GM21423 (cell line): ENCODE results near the gene SLCO2A1.

Experiments used
- ATAC-seq: cut with Tn5 transposase; IDR thresholded peaks from one replicate; pipeline ENCODE4 v1.9.1; 2021; ENCODE audit warnings: mild to moderate bottlenecking, moderate library complexity; ENCODE audit not compliant: unreplicated experiment

The SLCO2A1 gene

DNA sequence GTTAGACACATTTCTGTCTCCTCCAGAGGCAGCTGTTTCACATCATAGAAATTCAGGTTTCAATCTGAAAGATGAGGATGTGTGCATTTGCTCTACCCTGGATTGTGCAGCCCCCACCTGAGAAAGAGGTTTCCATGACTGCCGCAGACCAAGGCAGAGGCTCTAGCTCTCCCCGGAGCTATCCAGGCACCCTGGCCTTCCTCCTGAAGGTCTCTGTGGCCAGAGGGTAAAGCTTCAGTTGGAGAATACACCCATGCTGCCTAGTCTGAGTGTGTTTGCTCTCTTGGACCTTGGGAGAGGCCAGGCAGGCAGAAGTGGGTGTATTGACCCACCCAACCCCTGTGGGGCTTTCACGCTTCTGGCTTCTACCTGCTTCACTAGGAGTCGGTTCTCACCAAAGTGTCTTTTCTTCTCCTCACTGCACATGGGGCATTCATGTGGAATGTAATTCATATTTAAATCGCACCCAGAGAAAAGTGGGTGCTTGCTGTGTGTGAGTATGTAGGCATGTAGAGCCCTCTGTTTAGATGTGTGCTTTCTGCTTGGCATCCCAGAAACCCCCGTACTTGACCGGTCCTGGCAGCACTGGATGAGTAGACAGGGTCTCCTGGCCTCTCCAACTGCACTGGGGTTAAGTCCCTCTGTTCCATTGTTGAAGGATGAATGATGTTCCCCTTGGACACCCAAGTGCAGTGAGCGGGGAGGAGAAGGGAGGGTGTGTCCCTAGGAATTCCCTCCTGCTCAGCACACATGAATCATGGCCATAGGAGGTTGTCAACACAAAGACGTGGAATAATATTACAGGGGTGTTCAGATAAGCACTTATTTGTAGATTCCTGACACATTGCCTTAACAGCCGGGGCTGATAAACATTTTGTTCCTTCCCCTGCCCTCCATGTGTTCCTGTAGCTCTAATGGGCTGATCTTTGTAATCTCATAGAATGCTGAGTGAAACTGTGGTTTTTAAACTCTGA, 113.8 kb downstream of the SLCO2A1 start:
- ATAC-seq, result no peak

GRCh38 chr3:133914839-133915600, 114.7 kb downstream of the SLCO2A1 start:
- no peak for ATAC-seq

- no peak for ATAC-seq
These were observed 119.3 kb downstream of the SLCO2A1 start for GRCh38 chr3:133910422-133910821.

DNA sequence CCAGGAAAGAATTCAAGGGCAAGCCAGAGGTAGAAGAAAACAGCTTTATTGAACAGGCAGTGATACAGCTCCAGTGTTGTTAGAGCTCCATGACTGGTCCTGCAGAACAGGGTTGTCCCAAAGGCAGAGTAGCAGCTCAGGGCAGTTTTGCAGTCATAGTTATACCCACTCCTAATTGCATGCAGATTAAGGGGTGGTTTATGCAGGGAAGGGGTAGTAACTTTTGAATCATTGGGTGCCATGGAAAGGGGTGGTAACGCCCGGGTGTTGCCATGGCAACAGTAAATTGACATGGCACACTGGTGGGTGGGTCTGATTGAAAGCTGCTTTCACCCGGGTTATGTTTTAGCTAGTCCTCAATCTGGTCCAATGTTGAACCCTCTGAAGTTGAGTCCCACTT, 124.3 kb downstream of the SLCO2A1 start:
- no peak for ATAC-seq

DNA sequence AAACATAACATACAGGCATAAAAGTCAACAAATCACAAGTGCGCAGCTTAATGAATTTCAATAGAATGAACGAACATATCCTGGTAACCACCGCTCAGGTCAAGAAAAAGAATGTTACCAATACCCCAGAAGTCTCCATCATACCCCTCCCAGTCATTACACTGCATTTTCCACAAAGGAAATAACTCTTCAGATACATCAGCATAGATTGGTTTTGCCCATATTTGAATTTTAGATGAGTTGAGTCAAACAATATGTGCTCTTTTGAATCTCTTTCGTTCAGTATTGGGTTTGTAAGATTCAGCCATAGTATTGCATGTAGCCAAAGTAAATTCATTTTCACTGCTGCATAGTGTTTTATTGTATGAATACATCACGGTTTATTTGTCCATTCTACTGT, 127.9 kb downstream of the SLCO2A1 start:
- no peak for ATAC-seq

GRCh38 chr3:133901083-133901482, 128.6 kb downstream of the SLCO2A1 start:
- no peak for ATAC-seq

DNA sequence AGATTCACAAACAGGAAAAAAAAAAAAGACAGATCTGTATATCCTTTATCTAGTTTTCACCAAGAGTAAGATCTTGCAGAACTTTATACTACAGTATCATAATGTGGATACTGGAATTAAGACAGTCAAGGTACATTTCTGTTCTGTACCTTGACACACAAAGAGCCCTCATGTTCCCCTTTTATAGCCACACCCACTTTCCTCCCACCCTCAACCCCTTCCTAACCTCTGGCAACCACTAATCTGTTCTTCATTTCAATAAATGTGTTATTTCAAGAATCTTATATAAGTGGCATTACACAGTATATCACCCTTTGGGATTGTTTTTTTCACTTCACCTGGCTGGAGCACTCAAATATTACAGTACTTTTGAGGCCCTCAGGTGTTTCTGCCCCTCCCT, 130.4 kb downstream of the SLCO2A1 start:
- no peak for ATAC-seq

- ATAC-seq, result no peak
These were observed 132.2 kb downstream of the SLCO2A1 start for GRCh38 chr3:133897547-133897946.

GRCh38 chr3:133896002-133896761, 133.5 kb downstream of the SLCO2A1 start:
- ATAC-seq, result no peak

- no peak for ATAC-seq
These were observed 134.3 kb downstream of the SLCO2A1 start, which contains the start of gene RAB6B for GRCh38 chr3:133895208-133896001. TSS of gene RAB6B (minus strand) at chr3:133895882. CDS start at chr3:133895466, 416 bp downstream.

DNA sequence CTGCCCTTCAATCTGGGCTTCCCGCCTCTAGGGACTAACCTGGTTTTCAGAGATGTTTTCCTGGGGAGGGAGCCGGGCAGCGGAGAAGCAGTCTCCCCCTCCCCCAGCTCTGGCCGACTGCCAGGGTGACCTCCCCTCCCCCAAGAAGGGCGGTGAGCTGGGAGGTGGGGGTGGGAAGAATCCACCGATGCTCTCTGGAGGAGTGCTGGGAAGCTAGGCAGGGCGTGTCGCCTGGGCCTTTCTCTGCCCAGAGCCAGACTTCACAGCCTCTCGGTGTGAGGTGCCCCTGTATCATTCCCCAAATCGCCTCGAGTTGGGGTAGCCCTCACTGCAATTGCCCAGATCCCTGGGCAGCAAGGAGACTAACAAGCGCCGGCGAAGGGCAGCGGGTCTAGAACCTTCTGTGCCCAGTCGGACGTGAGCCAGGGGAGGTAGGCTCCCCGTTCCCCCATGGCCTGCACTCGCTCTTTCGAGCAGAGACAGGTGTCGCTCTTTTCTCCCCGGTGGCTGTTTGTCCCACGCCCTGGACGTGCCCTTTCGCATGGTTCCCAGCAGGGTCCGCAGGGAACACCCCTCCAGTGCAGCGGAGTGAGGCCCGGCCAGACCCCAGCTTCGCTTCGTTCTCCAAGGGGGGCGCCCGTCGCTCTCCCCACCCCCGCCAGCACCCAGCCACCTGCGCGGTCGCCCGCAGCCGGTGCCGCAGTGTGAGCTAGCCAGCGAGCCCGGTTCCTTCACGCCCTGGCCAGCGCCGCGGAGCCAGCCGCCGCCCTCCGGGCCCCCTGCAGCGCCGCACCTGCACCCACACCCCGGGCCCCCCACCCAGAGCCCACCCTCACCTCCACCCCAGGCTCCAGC, 135.1 kb downstream of the SLCO2A1 start:
- no peak for ATAC-seq

DNA sequence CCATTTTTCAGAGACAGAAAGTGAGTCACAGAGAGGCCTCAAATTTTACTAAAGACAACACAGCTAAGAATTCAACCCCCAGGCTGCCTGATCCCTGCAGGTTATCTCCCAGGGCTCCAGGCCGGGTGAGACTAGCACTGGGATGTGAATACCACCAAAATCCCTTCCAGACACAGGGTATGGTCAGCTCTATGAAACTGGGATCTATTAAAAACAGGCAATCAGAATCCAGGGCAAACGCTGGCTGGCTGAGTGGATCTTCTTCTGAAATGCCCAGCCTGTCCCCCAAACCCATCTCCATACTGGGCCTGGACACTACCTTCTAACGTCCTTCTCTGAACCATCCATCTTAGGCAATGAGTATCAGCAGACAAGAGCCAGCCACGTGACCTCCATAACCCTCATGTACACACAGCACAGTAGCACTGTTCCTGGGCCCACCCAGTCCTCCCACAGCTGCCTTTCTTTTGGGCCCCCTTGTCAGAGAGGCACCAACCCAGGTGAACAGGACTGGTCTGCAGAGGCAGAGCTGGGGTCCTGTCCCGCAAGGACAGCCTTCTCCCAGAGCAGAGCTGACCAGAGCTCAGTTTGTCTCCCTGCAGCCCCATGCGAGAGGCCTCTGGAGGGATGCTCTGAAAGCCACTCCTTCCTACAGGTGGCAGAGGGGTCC, 135.9 kb downstream of the SLCO2A1 start:
- no peak for ATAC-seq

GRCh38 chr3:133892541-133893231, 137.0 kb downstream of the SLCO2A1 start:
- no peak for ATAC-seq

DNA sequence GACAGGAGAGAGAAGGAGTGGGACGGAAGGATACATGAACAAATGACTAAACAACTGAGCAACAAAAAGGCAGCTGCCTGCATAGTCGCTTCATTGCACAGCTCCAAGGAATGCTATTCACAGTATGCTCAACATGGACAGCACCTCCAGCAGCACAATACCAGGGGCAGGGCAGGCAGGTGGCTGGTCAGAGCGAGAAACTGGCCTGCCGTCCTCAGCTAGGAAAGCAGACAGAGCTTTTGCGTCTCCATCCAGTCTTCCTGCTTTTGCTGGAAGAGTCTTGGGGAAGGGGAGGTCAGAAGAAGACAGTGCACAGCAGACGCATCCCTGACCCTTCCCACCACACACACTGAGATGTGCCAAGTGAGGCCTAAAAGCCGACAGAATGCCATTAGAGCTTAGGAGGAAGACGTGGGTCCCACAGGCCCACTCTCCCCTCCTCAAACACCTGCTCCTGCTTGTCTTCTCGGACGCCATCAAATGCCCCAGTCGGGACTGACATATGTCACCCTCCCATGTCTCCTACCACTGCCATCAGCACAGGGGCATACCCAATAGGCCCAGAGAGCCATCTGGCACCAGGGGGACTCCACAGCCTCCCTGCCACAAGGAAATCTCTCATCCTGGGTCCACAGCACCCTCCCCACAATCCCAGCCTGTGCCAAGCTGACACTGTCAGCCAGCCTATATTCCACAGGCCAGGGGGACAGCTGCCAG, 137.9 kb downstream of the SLCO2A1 start:
- no peak for ATAC-seq

- no peak for ATAC-seq
These were observed 138.6 kb downstream of the SLCO2A1 start for GRCh38 chr3:133890972-133891644.

GRCh38 chr3:133890037-133890436, 139.7 kb downstream of the SLCO2A1 start:
- no peak for ATAC-seq

DNA sequence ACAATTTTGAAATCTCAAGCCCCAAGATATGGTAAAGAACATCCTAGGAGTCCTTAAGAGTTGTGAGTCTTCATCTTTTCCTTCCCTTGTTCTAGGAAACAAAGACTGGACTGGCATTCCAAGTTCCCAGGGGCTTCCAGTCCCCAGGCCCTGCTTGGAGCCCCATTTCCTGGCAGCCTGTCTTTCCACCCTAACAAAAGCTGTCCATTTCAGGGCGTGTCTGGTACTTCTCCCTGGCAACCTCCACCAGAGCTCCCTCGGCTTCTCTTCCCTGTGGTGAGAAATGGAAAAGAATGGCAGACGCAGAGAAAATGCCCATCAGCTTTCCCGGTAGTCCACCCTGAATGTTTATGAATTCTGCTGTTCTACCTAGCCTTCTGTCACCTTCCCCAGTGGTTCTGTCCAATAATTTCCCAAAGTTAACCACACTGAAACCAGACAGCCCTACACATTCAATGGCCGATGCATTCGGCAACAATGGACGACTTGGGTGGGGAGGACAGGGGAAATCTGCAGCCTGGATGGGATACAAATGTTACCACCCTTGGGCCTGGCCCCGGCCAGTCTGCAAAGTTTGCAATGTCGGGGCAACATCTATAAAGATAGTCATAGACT, 140.9 kb downstream of the SLCO2A1 start:
- no peak for ATAC-seq
